OCI-LY7 (cell line): ENCODE measurements around the gene SYTL5. TPM values are rescaled to one million over a fixed set of nuclear protein-coding genes. Genes with fewer than 3 reads are reported as not detected.
A peak's percentile ranks its signal among the peaks of the same experiment; 100 is the strongest.

Experiments
- BruUV-seq: library from RNA; stranded (reverse); fragments of 400-500 nt; replicated peaks from 2 replicates; lab custom pipeline; 2021; lab: Mats Ljungman, UMichigan
- CTCF ChIA-PET: fragments of 300-600 bp; sonication (Branson Sonifier 250); formaldehyde crosslinking; loops from one replicate; lab custom pipeline; 2022; ENCODE audit warnings: antibody characterized with exemption; ENCODE audit not compliant: unreplicated experiment; lab: Charles Lee
- POLR2A ChIA-PET: fragments of 300-600 bp; sonication (Branson Sonifier 250); formaldehyde crosslinking; loops from one replicate; lab custom pipeline; 2022; ENCODE audit warnings: antibody characterized with exemption; lab: Charles Lee
- DNase-seq: peaks from one replicate; pipeline ENCODE4 v3.0.0-alpha.2; 2015; ENCODE audit warnings: low spot score
- H2AFZ ChIP-seq: fragments of 200-600 bp; sonication (generic), shearing (Covaris generic); 2 replicates; pipeline ENCODE4 v1.6.1; 2014; ENCODE audit warnings: mild to moderate bottlenecking, antibody characterized with exemption, low read length, moderate library complexity
- H3K27ac ChIP-seq: fragments of 200-600 bp; sonication (generic); 2 replicates; pipeline ENCODE4 v1.5.1; 2014; ENCODE audit warnings: mixed run types, low read depth, mild to moderate bottlenecking, moderate library complexity, low read length, inconsistent platforms; ENCODE audit not compliant: poor library complexity, severe bottlenecking
- H3K36me3 ChIP-seq: fragments of 200-600 bp; sonication (generic); 2 replicates; pipeline ENCODE4 v1.6.1; 2014; ENCODE audit warnings: mild to moderate bottlenecking, antibody characterized with exemption, low read length, moderate library complexity, mixed read lengths; ENCODE audit not compliant: insufficient read depth
- H3K4me1 ChIP-seq: fragments of 200-600 bp; sonication (generic); 2 replicates; pipeline ENCODE4 v1.5.1; 2014; ENCODE audit warnings: mild to moderate bottlenecking, low read length; ENCODE audit not compliant: insufficient read depth, poor library complexity, severe bottlenecking
- H3K4me2 ChIP-seq: fragments of 200-600 bp; sonication (generic); 2 replicates; pipeline ENCODE4 v1.6.1; 2014; ENCODE audit warnings: mild to moderate bottlenecking, low read length
- H3K4me3 ChIP-seq: fragments of 200-600 bp; sonication (generic); 2 replicates; pipeline ENCODE4 v1.5.1; 2014; ENCODE audit warnings: mild to moderate bottlenecking, low read depth, low read length; ENCODE audit not compliant: poor library complexity, severe bottlenecking
- H3K79me2 ChIP-seq: fragments of 200-600 bp; sonication (generic); 2 replicates; pipeline ENCODE4 v1.6.1; 2016; ENCODE audit warnings: low read depth, mild to moderate bottlenecking, low read length, moderate library complexity, mixed read lengths; ENCODE audit not compliant: insufficient read depth
- H3K9me2 ChIP-seq: fragments of 200-600 bp; sonication (generic); 2 replicates; pipeline ENCODE4 v1.6.1; 2016; ENCODE audit warnings: mild to moderate bottlenecking, low read length, mixed read lengths; ENCODE audit not compliant: insufficient read depth
- H3K9me3 ChIP-seq: fragments of 200-600 bp; sonication (generic); 2 replicates; pipeline ENCODE4 v1.6.1; 2014; ENCODE audit warnings: mild to moderate bottlenecking, mixed run types, low read length, mixed read lengths
- H4K20me1 ChIP-seq: fragments of 200-600 bp; sonication (generic); 2 replicates; pipeline ENCODE4 v1.6.1; 2014; ENCODE audit warnings: mild to moderate bottlenecking, antibody characterized with exemption, low read length, moderate library complexity, mixed read lengths; ENCODE audit not compliant: insufficient read depth
- EZH2phosphoT487 ChIP-seq: fragments of 200-600 bp; sonication (generic); IDR thresholded peaks from 2 replicates; pipeline ENCODE4 v1.6.1; 2018; ENCODE audit warnings: low read depth, borderline replicate concordance, mild to moderate bottlenecking, mixed run types, antibody characterized with exemption, low read length, moderate library complexity, mixed read lengths
- intact Hi-C: fragments of 100-400 bp; cut with micrococcal nuclease; formaldehyde crosslinking; loops from one replicate; pipeline ENCODE4 v1.10.0; 2022; ENCODE audit not compliant: unreplicated experiment
- total RNA-seq, 2 experiments: library from RNA; depleted of rRNA in 1 of 2; stranded (reverse); fragments of >200 nt in 1 of 2; shearing (Covaris generic) in 1 of 2; gene quantifications; 2 replicates each; pipeline ENCODE4 v1.2.3, GENCODE V29; 2014 to 2022
- TF ChIP-seq, protein P1 (sequence below): fragments of 200-600 bp; sonication (generic); conservative IDR thresholded peaks from 2 replicates; pipeline ENCODE4 v1.5.1; 2014; ENCODE audit warnings: mild to moderate bottlenecking, antibody characterized with exemption, low read length, moderate library complexity, mixed read lengths

SYTL5 gene
- total RNA-seq, 2 experiments from 2014 or later = not detected

DNA sequence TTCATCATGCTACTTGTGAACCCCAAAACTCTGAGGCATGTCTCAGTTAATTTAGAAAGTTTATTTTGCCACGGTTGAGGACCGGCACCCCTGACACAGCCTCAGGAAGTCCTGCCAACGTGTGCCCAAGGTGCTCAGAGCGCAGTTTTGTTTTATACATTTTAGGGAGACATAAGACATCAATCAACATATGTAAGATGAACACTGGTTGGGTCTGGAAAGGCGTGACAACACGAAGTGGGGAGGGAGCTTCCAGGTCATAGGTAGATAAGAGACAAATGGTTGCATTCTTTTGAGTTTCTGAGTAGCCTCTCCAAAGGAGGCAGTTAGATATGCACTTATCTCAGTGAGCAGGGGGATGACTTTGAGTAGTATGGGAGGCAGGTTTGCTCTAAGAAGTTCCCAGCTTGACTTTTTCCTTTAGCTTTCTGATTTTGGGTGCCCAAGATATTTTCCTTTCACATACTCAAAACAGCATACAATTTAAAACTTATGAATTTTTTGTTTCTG lies 98.9 kb downstream of the SYTL5 start:
- intact Hi-C loops = no loop called here
- no peak overlapping the region for H3K4me3 ChIP-seq
- H3K9me2 ChIP-seq = no peaks in the 10 kb centered on the region
- TF ChIP-seq, protein P1, sequence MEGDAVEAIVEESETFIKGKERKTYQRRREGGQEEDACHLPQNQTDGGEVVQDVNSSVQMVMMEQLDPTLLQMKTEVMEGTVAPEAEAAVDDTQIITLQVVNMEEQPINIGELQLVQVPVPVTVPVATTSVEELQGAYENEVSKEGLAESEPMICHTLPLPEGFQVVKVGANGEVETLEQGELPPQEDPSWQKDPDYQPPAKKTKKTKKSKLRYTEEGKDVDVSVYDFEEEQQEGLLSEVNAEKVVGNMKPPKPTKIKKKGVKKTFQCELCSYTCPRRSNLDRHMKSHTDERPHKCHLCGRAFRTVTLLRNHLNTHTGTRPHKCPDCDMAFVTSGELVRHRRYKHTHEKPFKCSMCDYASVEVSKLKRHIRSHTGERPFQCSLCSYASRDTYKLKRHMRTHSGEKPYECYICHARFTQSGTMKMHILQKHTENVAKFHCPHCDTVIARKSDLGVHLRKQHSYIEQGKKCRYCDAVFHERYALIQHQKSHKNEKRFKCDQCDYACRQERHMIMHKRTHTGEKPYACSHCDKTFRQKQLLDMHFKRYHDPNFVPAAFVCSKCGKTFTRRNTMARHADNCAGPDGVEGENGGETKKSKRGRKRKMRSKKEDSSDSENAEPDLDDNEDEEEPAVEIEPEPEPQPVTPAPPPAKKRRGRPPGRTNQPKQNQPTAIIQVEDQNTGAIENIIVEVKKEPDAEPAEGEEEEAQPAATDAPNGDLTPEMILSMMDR = no peak
- no peak for TF ChIP-seq EZH2phosphoT487
- H3K79me2 ChIP-seq = no peaks in the 10 kb centered on the region
- ChIA-PET CTCF (no interaction called here), POLR2A (no interaction called here)
- no peaks in the 10 kb centered on the region; the same call in 1 of the 2 replicates for H3K36me3 ChIP-seq
- H3K9me3 ChIP-seq = no peaks in the 10 kb centered on the region
- H2AFZ ChIP-seq = no peak overlapping the region
- no peak for DNase-seq
- no TSS peak for BruUV-seq
- peaks cover 35% of the 10 kb centered on the region for H3K4me1 ChIP-seq
- H3K4me2 ChIP-seq = no peak overlapping the region
- no peaks in the 10 kb centered on the region for H4K20me1 ChIP-seq
- no peak overlapping the region for H3K27ac ChIP-seq

DNA sequence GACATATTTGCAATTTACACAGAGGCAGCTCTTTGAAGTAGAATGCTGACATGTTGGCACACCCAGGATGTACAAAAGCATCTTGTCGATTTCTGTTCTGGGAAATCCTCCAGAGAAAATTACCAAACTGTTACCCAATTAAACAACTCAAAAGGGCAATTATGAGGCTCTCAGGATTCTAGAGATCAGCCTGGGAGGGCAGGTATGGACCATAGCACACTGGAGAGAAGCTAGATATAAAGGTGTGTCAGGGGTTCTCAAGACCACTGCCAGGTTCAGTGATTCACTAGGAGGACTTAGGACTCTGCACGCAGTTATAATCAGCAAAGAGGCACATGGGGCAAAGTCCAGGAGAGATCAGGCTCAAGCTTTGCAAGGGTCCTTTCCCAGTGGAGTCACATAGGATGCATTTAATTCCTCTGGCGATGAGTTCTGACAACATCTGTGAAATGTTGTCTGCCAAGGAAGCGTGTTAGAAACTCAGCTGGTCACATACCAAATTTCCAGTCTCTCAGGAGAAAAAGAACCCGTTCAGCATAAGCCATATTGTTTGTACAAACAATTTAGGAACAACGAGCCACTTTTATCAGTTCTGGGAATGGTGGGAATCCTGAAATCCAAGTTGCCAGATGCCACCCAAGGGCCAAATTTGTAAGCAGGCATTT lies 100.8 kb downstream of the SYTL5 start:
- Histone ChIP-seq H3K4me3 (no peak overlapping the region), H3K79me2 (no peaks in the 10 kb centered on the region), H3K4me1 (peaks cover 35% of the 10 kb centered on the region), H3K4me2 (no peak overlapping the region), H3K9me2 (no peaks in the 10 kb centered on the region), H3K27ac (no peak overlapping the region), H3K9me3 (no peaks in the 10 kb centered on the region), H2AFZ (0 out of 2 replicates have a peak overlapping the region, but pooled peaks have one; percentile 36), H4K20me1 (no peaks in the 10 kb centered on the region), H3K36me3 (no peaks in the 10 kb centered on the region; the same call in 1 of the 2 replicates)
- CTCF ChIA-PET = no interaction called here
- POLR2A ChIA-PET = no interaction called here
- TF ChIP-seq, protein P1 = no peak
- TF ChIP-seq EZH2phosphoT487 = no peak
- no TSS peak for BruUV-seq
- no peak for DNase-seq
- intact Hi-C loops = no loop called here

DNA sequence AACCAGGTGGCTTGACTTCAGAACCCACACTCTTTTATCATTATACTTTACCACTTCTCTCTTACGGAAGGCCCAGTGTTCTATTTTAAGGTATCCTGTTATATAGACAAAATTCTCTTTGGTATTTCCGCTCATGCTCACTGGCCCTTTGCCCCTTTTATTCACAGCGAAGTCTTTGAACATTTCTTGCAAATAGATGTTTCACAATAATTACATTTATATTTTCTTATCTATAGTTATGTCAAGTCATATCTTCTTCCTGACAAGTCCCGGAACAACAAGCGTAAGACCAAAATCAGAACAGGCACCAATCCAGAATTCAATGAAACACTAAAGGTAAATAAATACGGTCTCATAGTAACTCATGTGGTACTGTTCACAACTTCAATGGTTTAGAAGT lies 102.0 kb downstream of the SYTL5 start:
- Histone ChIP-seq H4K20me1 (no peaks in the 10 kb centered on the region), H2AFZ (peak overlapping the region; percentile 36; the same call in 1 of the 2 replicates), H3K4me3 (peak overlapping the region; percentile 16), H3K9me3 (no peaks in the 10 kb centered on the region), H3K36me3 (no peaks in the 10 kb centered on the region; the same call in 1 of the 2 replicates), H3K27ac (peak overlapping the region; percentile 40), H3K9me2 (no peaks in the 10 kb centered on the region), H3K4me2 (0 out of 2 replicates have a peak overlapping the region, but pooled peaks have one; percentile 12), H3K79me2 (no peaks in the 10 kb centered on the region), H3K4me1 (peaks cover 35% of the 10 kb centered on the region)
- intact Hi-C loops = no loop called here
- ChIA-PET POLR2A (no interaction called here), CTCF (no interaction called here)
- BruUV-seq = no TSS peak
- TF ChIP-seq, protein P1 = no peak
- TF ChIP-seq EZH2phosphoT487 = no peak
- peak; percentile 52 for DNase-seq
